K562 treated with DMSO at 1 percent for 4 hours (cell line): ENCODE data around the gene RBFOX1. TPM values are rescaled to one million over a fixed set of nuclear protein-coding genes. Genes with fewer than 3 reads are reported as not detected.

Experiments
- total RNA-seq: library from RNA; unstranded; fragments of 300-600 nt; gene quantifications from 2 replicates; pipeline ENCODE4 v1.2.3, GENCODE V29; 2022; ENCODE audit not compliant: insufficient read depth

RBFOX1 gene
- total RNA-seq = not detected in 2 replicates

GRCh38 chr16:7332611-7333010, at the start of gene RBFOX1:
Gene RBFOX1, plus strand, starts transcription at chr16:7332845.

